Activated B cell treated with CpG ODN at 0.5 μM for 24 hours (primary cell): Measurements from ENCODE around the gene COPB1. TPM values are rescaled to one million over a fixed set of nuclear protein-coding genes. Genes with fewer than 3 reads are reported as not detected.

ENCODE experiments used
- ATAC-seq: fragments of 200-7000 bp; cut with Tn5 transposase; one replicate; pipeline ENCODE4 v1.10.0; 2021; ENCODE audit warnings: low read depth, mild to moderate bottlenecking, moderate library complexity
- CTCF ChIA-PET: fragments of 350-600 bp; sonication (Branson Sonifier 250); formaldehyde crosslinking; loops from one replicate; lab custom pipeline; 2021; ENCODE audit warnings: antibody characterized with exemption; lab: Charles Lee
- POLR2A ChIA-PET: fragments of 350-600 bp; sonication (Branson Sonifier 250); formaldehyde crosslinking; loops from one replicate; lab custom pipeline; 2021; ENCODE audit warnings: antibody characterized with exemption; lab: Charles Lee
- DNase-seq: peaks from one replicate; pipeline ENCODE4 v3.0.0; 2022
- H3K27ac Mint-ChIP-seq: one replicate; pipeline ENCODE4 v1.8.0; 2020; ENCODE audit warnings: mixed read lengths
- H3K27me3 Mint-ChIP-seq: one replicate; pipeline ENCODE4 v1.8.0; 2021; ENCODE audit warnings: mixed read lengths
- H3K36me3 Mint-ChIP-seq: one replicate; pipeline ENCODE4 v1.8.0; 2021; ENCODE audit warnings: low read depth, mixed read lengths
- H3K4me1 Mint-ChIP-seq: one replicate; pipeline ENCODE4 v1.8.0; 2021; ENCODE audit warnings: mixed read lengths
- H3K4me3 Mint-ChIP-seq: one replicate; pipeline ENCODE4 v1.8.0; 2020; ENCODE audit warnings: mild to moderate bottlenecking, mixed read lengths
- H3K9me3 Mint-ChIP-seq: one replicate; pipeline ENCODE4 v1.8.0; 2020; ENCODE audit warnings: mixed read lengths
- intact Hi-C: fragments of 100-400 bp; cut with micrococcal nuclease; formaldehyde crosslinking; loops from one replicate; pipeline ENCODE4 v1.15.1; 2024
- total RNA-seq: library from RNA; stranded (reverse); gene quantifications from 2 replicates; pipeline ENCODE4 v1.2.3, GENCODE V29; 2022
- TF ChIP-seq, protein P1 (sequence below): fragments of 200-600 bp; IDR thresholded peaks from one replicate; pipeline ENCODE4 v1.8.0; 2022; ENCODE audit warnings: antibody characterized with exemption, mild to moderate bottlenecking

COPB1 gene
- total RNA-seq, 1 donor from 2014 or later = 90.1 TPM

DNA sequence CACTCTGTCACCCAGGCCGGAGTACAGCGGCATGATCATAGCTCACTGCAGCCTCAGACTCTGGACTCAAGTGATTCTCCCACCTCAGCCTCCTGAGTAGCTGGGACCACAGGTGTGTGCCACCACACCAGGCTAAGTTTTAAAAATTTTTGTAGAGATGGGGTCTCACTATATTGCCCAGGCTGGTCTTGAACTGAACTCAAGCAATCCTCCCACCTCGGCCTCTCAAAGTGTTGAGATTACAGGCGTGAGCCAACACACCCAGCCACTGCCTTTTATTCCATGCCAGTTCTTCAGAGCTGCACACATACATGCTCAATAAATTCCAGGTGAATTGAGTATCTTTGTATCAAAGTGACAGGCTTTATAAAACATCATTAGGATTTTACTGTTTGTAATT is 2.4 kb upstream of the COPB1 start:
- ChIA-PET CTCF (no interaction called here), POLR2A (no interaction called here)
- ATAC-seq (no peak), DNase-seq (no peak)
- Mint-ChIP-seq H3K4me3 (no peak overlapping the region), H3K27ac (no peak overlapping the region), H3K4me1 (peaks cover 33% of the 10 kb centered on the region), H3K27me3 (no peaks in the 10 kb centered on the region), H3K9me3 (no peaks in the 10 kb centered on the region), H3K36me3 (peaks cover 60% of the 10 kb centered on the region)
- intact Hi-C loops = no loop called here
- TF ChIP-seq, protein P1, sequence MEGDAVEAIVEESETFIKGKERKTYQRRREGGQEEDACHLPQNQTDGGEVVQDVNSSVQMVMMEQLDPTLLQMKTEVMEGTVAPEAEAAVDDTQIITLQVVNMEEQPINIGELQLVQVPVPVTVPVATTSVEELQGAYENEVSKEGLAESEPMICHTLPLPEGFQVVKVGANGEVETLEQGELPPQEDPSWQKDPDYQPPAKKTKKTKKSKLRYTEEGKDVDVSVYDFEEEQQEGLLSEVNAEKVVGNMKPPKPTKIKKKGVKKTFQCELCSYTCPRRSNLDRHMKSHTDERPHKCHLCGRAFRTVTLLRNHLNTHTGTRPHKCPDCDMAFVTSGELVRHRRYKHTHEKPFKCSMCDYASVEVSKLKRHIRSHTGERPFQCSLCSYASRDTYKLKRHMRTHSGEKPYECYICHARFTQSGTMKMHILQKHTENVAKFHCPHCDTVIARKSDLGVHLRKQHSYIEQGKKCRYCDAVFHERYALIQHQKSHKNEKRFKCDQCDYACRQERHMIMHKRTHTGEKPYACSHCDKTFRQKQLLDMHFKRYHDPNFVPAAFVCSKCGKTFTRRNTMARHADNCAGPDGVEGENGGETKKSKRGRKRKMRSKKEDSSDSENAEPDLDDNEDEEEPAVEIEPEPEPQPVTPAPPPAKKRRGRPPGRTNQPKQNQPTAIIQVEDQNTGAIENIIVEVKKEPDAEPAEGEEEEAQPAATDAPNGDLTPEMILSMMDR = no peak

DNA sequence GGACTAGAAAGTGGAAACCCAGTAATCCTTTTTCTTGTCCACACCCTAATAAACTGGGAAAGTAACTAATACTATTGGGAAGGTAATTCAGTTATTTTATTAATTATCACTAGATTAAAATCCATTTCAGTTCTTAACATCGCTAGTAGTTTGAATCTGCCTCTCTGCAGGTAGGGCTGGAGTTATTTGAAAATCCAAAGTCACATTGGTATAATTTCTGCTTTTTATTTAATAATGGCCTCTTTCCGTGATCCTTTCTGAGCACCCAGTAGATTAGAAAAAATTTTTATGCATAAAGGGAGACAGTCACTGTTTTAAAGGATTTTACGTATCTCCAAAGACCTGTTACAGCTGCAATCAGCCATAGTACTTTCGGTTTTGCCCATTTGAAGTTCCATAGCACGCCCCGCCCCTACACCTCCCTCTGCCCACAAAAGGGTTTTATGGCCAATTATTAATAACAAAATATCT is 605 bp upstream of the COPB1 start:
- ChIA-PET POLR2A (interaction anchor here (0.8 to 2.2 kb wide), 9 partner anchors 16 to 407 kb away, joined by 3 to 22 read pairs (median 6); partner anchors contain the start of genes CYP2R1 and PSMA1), CTCF (interaction anchor here (1.1 to 2.2 kb wide), 4 partner anchors 45 to 506 kb away, joined by 4 to 12 read pairs (median 5); no protein-coding TSS in a partner anchor)
- Mint-ChIP-seq H3K4me3 (peak overlapping the region; percentile 100), H3K36me3 (peaks cover 55% of the 10 kb centered on the region), H3K4me1 (peaks cover 41% of the 10 kb centered on the region), H3K27me3 (no peaks in the 10 kb centered on the region), H3K9me3 (no peaks in the 10 kb centered on the region), H3K27ac (peak overlapping the region; percentile 96)
- DNase-seq (no peak), ATAC-seq (peak; percentile 45)
- TF ChIP-seq, protein P1 = no peak
- intact Hi-C loops = no loop called here

DNA sequence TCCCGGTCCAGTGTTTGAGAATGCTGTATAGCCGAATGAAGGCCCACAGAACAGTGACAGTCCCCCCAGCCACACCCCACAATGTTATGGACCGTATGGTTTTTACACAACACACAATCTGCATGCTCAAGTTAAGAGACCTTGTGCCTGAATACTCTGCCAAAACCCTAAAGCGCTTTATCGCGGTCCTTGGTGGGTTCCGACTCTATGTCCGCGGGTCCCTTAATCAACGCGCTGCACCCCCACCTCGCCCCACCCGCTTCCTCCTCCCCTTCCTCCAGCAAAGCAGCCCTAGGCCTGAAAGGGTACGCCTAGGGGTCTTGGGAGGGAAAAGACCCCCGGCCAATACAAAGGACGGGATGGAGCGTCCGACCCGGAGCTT is 442 bp downstream of the COPB1 start:
- no peaks in the 10 kb centered on the region for H3K9me3 Mint-ChIP-seq
- peaks cover 41% of the 10 kb centered on the region for H3K4me1 Mint-ChIP-seq
- ChIA-PET POLR2A (interaction anchor here (0.6 to 2.2 kb wide), 8 partner anchors 14 to 393 kb away, joined by 3 to 22 read pairs (median 7); partner anchors contain the start of genes CYP2R1 and PSMA1), CTCF (interaction anchor here (1.4 to 2.2 kb wide), 2 partner anchors 405 to 408 kb away, joined by 4 to 12 read pairs; no protein-coding TSS in a partner anchor)
- H3K4me3 Mint-ChIP-seq = peak overlapping the region; percentile 100
- intact Hi-C loops = loop anchor here (1.0 to 5.0 kb wide), 8 partner anchors 20 to 831 kb away; partner anchors contain the start of genes FAR1, PSMA1 and RRAS2
- DNase-seq = no peak
- peak overlapping the region; percentile 96 for H3K27ac Mint-ChIP-seq
- H3K27me3 Mint-ChIP-seq = no peaks in the 10 kb centered on the region
- peaks cover 55% of the 10 kb centered on the region for H3K36me3 Mint-ChIP-seq
- TF ChIP-seq, protein P1 = no peak
- peak; percentile 40 for ATAC-seq

DNA sequence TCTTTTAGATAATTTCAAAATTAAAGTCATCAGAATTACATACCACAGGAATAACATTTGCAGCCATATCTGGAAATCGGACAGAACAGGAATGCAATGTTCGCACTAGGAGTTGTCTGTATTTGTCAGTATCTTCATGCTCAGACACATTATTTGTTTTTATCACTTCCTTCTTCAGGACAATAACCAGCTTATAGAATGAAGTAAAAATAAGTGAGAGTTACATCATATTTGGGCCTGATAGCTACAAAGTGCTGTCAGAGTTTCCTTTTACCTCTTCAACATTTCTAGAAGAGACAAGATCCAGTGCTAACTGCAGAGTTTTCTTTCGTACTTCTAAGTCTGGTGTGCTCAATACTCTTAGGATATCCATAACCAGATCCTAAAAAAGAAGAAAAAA is 18.9 kb downstream of the COPB1 start:
- POLR2A ChIA-PET = interaction anchor here (1.4 kb wide), 1 partner anchor 19 kb away, joined by 5 read pairs; the partner anchor contains the start of gene COPB1
- Mint-ChIP-seq H3K27ac (no peak overlapping the region), H3K9me3 (no peaks in the 10 kb centered on the region), H3K36me3 (peaks cover 74% of the 10 kb centered on the region), H3K4me3 (no peak overlapping the region), H3K27me3 (no peaks in the 10 kb centered on the region), H3K4me1 (no peaks in the 10 kb centered on the region)
- TF ChIP-seq, protein P1 = no peak
- CTCF ChIA-PET = interaction anchor here (0.9 kb wide), 1 partner anchor 9 kb away, joined by 3 read pairs; no protein-coding TSS in a partner anchor
- DNase-seq (no peak), ATAC-seq (no peak)
- intact Hi-C loops = no loop called here

DNA sequence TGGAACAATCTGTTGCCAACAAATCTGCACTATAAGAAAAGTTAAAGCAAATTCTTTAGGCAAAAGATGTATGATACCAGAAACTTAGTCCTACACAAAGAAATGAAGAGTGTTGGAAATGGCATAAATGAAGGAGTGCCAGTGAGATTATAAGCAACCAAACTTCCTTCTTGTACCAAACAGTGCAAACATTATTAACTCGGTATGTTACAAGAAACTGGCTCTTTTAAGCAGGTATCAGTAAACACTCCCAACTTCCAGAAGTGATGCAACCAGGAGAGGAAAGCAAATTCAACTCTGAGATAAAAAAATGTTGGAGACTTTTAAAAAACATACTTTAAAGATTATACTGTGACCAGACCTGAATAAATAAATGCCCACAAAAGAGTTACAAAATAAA is 28.5 kb downstream of the COPB1 start:
- Mint-ChIP-seq H3K4me1 (no peaks in the 10 kb centered on the region), H3K9me3 (no peaks in the 10 kb centered on the region), H3K27me3 (no peaks in the 10 kb centered on the region), H3K36me3 (peaks cover 84% of the 10 kb centered on the region), H3K27ac (no peak overlapping the region), H3K4me3 (no peak overlapping the region)
- CTCF ChIA-PET = no interaction called here
- intact Hi-C loops = no loop called here
- ATAC-seq = no peak
- POLR2A ChIA-PET = interaction anchor here (0.5 to 1.1 kb wide), 2 partner anchors 9 to 155 kb away, joined by 4 to 6 read pairs; no protein-coding TSS in a partner anchor
- TF ChIP-seq, protein P1 = no peak
- DNase-seq = no peak
